GM21526 (cell line): Measurements from ENCODE around the gene COL26A1.
"Not testable (repeated sequence)": the region's sequence is repeated elsewhere in the genome, so short reads cannot be mapped to it uniquely, and the experiment has no call there.

ENCODE experiments used
- ATAC-seq: cut with Tn5 transposase; IDR thresholded peaks from one replicate; pipeline ENCODE4 v1.9.1; 2021; ENCODE audit warnings: moderate library complexity; ENCODE audit not compliant: unreplicated experiment, low FRiP score

Gene COL26A1

DNA sequence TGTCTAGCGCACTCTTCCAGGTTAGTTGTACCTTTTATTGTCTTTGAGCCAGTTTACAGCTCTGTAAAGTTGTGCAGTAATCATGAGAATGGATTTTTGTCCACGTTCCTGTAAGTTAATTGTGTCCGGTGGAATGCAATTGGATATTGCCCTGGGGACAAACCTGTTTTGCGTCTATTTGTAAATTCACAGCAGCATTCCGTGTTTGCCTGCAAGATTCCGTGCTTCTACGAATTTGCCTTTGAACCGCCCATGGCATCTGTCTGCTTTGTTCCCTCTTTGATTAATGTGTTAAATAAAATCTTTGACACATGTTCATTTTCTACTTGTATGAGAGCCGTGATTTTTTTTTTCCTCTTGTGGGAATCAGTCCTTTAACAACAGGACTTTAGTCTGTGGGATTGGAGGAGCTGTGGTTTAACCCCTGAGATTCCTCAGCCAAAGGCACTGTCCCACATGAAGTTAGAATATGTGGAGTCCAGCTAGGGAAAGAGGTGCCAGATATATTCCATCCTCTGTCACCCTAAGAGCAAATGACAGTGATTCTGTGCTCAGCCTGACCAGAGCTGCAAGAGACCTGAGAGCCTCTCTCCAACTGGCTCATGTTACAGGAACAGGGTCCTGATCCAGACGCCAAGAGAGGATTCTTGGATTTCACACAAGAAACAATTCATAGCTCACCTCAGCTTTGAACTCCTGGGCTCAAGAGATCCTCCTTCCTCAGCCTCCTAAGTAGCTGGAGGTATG, 126.3 kb downstream of the COL26A1 start:
- no peak for ATAC-seq

DNA sequence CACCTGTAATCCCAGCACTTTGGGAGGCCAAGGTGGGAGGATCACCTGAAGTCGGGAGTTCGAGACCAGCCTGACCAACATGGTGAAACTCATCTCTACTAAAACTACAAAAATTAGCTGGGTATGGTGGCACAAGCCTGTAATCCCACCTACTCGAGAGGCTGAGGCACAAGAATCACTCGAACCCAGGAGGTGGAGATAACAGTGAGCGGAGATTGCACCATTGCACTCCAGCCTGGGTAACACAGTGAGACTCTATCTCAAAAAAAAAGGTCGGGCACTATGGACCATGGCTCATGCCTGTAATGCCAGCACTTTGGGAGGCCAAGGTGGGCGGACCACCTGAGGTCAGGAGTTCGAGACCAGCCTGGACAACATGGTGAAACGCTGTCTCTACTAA, 127.8 kb downstream of the COL26A1 start:
- not testable (repeated sequence) for ATAC-seq

DNA sequence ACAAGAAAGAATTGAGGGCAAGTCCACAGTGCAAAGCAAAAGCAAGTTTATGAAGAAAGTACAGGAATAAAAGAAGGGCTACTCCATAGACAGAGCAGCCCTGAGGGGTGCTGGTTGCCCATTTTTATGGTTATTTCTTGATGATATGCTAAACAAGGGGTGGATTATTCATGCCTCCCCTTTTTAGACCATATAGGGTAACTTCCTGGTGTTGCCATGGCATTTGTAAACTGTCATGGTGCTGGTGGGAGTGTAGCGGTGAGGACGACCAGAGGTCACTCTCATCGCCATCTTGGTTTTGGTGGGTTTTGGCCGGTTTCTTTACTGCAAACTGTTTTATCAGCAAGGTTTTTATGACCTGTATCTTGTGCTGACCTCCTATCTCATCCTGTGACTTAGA, 128.8 kb downstream of the COL26A1 start:
- not testable (repeated sequence) for ATAC-seq

DNA sequence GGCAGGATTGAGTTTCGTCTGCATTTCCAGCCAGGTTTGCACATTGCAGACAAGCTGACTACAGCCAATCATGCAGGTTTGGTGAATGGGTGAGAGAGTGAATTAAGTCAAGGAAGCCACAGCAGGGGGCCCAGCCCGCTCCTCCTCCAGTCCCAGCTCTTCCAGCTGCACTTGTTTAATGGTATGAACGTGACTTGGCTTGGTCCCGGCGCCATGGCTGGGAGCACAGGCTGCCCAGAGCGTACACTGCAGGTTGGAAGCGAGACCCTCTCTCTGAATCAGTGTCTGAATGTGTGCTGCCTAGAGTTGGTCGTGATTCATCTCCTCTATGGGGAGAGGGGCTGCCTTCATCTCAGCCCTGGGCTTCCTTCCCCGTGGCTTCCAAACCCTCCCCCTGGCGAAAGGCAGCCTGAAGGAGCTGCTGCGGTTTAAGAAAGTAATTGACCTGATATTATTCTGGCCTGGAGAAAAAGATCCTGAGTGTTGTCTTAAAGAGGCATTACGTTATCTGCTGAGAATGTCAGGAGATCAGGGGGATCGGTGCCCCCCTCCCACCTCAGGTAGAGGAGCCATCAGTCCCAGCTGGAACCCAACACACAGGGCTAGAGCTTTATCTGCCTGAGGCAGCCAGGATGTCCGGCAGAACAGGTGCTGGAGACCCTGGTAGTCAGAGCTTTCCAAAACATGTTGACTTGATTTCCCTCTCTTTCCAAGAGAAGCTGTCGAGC, 132.1 kb downstream of the COL26A1 start:
- no peak for ATAC-seq

DNA sequence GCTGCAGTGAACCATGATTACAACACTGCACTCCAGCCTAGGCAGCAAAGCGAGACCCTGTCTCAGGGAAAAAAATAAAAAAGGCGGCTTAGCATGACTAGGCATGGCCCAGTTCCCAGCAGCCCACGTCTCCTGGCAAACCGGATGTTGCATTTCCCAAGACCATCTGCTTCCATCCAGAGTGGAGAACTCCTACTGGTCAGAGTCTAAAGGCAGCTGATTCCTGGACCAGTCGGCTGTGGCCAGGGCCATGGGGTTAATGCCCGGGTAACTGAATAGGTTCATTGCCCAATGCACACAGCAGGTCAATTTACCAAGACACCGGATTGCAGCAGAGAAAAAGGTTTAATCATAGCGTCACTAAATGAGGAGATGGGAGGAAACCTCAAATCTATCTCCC, 133.3 kb downstream of the COL26A1 start:
- no peak for ATAC-seq

DNA sequence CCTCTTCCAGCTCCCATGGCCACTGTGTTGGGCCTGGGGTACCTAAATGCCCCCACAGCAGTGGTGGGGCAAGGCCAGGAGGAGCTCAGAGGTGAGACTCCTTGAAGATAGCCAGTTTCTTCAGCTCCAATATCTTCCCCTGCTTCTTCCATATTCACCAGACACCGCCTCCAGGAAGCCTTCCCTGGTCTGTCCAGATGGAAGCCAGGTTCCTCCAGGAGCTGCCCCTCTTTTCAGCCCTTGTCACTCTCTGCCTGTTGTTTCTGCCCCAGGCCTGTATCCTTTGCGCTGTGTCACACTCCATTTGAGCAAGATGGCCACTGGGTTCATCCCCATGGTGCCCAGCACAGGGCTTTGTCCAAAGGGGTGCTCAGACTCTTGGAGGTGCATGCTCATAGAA, 138.7 kb downstream of the COL26A1 start:
- ATAC-seq = no peak

DNA sequence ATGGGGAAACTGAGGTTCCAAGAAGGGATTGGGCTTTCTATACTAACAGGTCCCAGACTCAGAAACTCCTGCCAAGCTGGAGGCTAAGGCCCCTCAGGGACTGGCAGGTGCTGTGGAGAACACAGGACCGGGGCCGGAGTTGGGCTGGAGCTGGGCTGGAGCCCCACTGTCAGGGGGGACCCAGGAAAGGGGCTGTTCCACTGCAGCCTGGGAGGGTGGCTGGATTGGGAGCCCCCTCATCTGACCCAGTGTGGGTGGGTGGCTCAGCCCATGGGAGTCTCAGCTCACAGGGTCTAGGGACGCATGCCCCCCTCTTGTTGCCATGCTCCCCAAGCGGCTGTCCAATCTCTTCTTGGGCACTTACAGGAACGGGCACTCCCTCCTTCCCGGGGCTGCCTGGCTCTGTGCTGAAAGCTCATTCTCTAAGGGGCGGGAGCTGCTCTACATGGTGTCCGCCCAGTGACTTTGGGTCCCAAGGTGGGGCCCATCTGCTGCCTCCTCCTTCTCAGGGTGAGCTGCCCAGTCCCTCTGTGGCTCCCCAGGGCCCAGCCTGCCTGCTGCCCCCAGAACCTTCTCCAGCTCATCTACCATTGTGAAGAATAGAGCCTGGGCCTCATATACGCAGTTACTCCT, 139.9 kb downstream of the COL26A1 start:
- no peak for ATAC-seq

DNA sequence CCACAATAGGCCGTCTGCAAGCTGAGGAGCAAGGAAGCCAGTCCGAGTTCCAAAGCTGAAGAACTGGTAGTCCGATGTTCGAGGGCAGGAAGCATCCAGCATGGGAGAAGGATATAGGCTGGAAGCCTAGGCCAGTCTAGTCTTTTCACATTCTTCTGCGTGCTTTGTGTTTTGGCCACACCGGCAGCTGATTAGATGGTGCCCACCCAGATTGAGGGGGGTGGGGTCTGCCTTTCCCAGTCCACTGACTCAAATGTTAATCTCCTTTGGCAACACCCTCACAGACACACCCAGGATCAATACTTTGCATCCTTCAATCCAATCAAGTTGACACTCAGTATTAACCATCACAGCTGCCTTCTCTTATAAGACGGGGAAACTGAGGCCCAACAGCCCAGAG, 142.8 kb downstream of the COL26A1 start:
- ATAC-seq = not testable (repeated sequence)

DNA sequence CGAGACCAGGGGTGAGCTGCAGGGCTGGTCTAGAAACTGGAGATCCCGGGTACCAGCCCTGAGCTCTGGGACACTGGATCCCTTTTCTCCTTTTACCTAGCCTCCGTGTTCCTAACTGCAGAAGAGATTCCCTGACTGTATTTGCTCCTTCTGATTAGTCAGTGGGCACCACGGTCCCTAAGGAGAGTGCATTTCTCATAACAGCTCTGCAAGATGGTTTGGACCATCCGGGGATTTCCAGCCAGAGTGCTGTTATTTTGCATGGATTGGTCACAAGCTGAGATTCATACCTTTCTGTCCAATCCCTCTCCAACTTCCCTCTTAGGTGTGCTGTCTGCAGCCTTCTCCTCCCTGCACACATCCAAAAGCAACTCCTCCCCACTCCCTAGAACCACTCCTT, 143.9 kb downstream of the COL26A1 start:
- ATAC-seq = no peak

DNA sequence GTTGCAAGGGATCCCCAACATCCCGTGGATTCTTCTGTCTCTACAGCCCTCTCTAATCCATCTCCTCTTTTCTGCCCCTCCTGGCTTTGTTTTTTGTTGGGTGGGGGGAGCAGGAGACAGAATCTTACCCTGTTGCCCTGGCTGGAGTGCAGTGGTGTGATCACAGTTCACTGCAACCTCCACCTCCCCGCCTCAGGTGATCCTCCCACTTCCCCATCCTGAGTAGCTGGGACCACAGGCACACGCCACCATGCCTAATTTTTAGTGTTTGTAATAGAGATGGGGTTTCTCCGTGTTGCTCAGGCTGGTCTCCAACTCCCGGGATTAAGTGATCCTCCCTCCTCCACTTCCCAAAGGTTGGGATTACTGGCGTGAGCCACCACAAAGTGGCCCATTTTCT, 144.7 kb downstream of the COL26A1 start:
- ATAC-seq = no peak

DNA sequence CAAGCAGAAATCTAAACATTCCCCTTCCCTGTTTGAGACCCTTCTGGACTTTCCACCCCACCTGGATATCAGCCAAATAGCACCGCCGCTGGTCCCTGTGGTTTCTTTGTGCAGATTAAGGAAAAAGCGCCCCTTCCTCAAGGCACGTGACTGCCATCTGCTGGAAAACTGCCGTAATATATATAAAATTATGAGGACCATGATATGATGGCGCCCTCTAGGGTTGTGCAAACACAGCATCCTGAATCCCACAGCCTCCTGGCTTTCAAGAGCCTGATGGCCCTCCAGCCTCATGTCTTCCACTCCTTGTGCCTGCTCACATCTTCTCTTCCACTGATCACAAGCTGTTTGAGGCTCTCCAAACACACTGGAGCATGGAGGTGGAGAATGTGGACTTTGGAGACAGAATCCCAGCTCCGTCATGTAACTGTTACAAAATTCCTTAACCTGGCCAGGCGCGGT, 145.1 kb downstream of the COL26A1 start:
- no peak for ATAC-seq

DNA sequence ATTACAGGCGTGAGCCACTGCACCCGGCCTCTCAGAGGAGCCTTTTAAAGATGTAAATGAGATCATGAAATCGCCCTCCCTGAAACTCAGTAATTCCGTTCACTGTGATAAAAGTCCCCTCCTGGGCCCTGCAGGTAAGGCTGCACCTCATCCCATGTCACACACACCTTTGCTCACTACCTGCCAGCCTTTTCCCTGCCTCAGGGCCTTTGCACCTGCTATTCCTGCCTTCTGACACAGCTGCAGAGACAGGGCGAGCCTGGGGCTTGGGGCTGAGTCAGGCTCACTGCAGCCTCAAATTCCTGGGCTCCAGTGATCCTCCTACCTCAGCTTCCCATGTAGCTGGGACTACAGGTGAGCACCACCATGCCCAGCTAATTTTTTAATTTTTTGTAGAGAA, 147.6 kb downstream of the COL26A1 start:
- ATAC-seq = no peak

DNA sequence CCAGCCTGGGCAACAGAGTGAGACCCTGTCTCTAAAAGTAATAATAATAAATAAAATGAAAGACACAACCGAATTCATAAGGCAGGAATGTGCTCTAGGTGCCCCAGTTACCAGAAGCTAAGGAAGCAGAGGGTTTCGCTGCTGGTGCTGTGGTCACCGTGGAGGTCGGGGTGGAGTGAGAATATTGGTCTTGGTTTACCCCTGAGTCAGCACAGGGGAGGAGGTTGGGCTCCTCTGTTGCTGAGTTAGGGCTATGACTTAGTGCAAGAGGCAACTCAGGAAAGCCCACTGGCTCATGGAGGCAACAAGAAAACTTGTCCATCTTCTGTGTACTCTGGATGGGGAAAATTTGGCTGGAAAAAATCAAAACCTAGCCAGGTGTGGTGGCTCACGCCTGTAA, 149.3 kb downstream of the COL26A1 start:
- ATAC-seq = no peak

DNA sequence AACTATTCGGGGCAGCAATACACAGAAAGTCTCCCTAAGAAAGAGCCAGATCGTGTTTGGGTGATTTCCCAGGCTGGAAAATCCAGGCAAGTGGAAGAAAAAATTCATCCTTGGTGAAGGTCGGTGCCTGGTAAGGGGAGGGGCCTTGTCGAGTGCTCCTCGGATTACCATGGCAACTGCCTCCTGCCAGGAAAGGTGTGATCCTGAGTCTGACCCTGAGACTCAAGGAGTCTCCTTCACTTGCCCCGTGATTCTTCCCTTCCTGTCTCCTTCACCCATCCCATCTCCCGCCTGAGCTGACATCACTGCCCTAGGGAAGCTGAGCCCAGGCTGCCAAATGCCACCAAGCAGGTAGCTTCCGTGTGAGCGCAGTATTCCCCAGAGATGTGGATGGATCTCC, 154.2 kb downstream of the COL26A1 start:
- ATAC-seq = no peak

DNA sequence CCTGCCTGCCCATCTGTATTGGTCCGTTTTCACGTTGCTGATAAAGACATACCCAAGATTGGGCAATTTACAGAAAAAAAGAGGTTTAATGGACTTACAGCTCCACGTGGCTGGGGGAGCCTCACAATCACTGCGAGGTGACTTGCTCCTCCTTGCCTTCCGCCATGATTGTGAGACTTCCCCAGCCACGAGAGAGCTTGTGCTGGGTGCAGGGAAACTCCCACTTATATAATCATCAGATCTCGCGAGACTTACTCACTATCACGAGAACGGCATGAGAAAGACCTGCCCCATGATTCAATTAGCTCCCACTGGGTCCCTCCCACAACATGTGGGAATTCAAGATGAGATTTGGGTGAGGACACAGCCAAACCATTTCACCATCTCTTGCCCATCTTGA, 154.6 kb downstream of the COL26A1 start:
- ATAC-seq = no peak

DNA sequence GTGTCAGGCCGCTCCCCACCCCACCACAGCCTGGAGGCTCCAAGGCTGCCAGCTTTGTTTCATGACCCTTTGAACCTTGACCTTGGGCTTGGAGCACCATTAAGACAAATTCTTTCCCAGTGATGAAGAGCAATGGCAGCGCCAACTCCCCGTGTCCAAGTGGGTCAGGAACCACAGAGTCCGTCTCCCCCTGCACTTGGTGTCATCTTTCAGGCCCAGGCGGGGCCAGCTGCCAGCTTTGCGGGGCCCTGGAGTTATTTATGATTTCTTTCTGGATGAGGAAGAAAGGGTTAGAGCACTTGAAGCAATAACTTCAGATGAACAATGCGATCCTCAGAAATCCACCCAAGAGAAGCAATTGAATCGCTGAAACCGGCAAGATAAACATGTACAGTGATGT, 155.7 kb downstream of the COL26A1 start:
- no peak for ATAC-seq

DNA sequence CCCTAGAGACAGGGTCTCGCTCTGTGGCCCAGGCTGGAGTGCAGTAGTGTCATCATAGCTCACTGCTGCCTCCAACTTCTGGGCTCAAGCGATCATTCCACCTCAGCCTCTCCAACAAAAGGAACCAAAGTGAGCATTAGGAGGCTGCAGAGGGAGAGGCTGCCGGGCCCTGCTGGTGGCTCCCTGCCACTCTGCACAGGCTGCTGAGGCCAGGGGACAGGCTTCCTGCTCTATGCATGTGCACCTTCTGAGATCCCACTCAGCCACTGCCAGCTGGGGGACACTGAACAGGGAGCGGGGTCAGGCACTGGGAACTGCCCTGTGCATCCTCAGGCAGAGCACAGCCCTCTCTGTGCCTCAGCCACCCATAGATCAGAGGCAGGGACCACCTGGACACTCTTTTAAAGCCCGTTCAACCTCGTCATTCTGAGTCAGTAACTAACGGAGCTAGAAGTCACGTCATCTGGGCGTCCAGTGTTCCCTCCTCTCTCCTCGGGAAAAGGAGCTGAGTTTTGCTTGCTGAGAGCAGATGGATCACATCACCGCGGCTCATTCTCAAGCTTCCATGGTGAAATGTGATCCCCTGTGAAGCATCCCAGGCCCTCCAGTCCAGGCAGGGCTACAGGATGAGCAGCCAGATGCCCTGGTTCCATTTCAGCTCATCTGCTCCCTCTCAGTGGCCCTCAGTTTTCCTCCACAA, 156.8 kb downstream of the COL26A1 start:
- no peak for ATAC-seq

DNA sequence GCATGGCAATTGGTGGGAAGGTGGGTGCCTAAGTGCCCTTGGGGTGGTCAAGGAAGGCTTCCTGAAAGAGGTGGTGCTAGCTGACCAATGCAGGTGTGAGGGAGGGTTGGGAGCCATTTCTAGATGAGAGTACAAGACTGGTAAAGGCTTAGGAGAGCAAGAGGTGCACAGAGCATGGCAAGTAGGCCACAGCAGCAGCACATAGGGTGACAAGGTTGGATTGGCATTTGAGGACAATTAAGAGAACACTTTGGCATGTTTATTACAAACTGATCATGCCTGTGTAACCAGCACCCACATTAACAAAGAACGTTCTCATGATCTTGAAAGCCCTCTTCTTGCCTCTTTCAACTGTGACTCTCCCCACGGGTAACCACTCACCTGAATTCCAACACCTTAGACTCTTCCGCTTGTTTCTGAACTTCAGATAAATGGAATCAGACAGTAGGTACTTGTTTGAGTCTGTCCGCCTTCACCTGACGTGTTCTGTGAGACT, 158.8 kb downstream of the COL26A1 start:
- ATAC-seq = no peak

DNA sequence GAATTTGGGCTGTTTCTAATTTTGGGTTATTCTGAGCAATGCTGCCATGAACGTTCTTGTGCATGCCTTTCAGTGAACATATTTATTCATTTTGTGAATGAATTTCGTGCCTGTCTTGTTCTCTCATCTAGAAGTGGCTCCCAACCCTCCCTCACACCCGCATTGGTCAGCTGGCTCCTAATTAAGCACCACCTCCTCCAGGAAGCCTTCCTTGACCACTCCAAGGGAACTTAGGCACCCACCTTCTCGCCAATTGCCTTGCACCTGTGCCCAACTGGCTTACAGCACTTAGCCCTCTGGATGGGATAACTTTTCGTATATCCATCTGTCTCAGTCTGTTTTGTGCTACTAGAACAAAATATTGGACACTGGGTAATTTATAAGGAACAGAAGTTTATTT, 159.3 kb downstream of the COL26A1 start:
- no peak for ATAC-seq

DNA sequence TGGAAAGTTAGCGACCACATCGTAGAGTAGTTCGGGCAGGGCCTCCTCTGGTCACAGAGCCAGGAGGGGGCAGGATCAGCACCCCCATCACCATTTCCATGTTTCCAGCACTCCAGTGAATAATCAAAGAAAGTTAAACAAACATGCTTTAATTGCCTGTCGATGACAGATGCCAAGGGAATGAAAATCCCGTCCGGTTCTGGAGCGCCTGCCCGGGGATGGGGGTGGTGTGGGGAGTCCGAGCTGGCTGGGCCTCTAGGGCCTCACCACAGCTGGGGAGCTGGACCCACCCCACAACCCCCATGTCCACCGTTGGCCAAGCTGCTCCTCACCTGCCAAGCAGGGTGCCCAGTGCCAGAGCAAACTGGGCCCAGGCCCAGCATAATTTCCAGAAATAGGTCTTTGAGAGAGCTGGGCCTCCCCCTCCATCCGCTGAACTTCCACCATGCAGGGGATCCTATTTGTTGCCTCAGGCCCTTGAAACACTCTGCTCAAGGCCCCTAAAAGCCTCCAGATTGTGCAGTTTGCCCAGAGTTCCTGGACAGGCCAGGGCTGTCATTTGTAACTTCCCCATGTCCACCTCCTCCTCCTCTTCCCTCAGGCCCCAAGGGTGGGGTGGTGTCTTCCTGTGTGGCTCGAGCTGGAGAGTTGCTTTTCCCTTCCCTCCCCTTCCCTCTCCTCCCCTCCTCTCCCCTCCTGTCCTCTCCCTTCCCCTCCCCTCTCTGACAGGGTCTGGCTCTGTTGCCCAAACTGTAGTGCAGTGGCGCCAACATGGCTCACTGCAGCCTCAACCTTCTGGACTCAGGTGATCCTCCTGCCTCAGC, 165.4 kb downstream of the COL26A1 start:
- ATAC-seq = no peak
